Activated CD8-positive, alpha-beta T cell treated with anti-CD3 and anti-CD28 coated beads for 36 hours (primary cell): Measurements from ENCODE around the gene PTK6. TPM values are rescaled to one million over a fixed set of nuclear protein-coding genes. Genes with fewer than 3 reads are reported as not detected.

ENCODE experiments used
- ATAC-seq: fragments of 200-7000 bp; cut with Tn5 transposase; one replicate; pipeline ENCODE4 v1.10.0; 2021; ENCODE audit warnings: mild to moderate bottlenecking, moderate library complexity
- CTCF ChIA-PET: fragments of 350-600 bp; sonication (Branson Sonifier 250); formaldehyde crosslinking; loops from one replicate; lab custom pipeline; 2021; ENCODE audit warnings: antibody characterized with exemption; lab: Charles Lee
- POLR2A ChIA-PET: fragments of 350-600 bp; sonication (Branson Sonifier 250); formaldehyde crosslinking; loops from one replicate; lab custom pipeline; 2021; ENCODE audit warnings: antibody characterized with exemption; lab: Charles Lee
- DNase-seq: peaks from one replicate; pipeline ENCODE4 v3.0.0-alpha.2; 2020
- H3K27ac Mint-ChIP-seq: one replicate; pipeline ENCODE4 v1.8.0; 2021; ENCODE audit warnings: mild to moderate bottlenecking, mixed read lengths
- H3K27me3 Mint-ChIP-seq: one replicate; pipeline ENCODE4 v1.8.0; 2021; ENCODE audit warnings: mixed read lengths
- H3K36me3 Mint-ChIP-seq: one replicate; pipeline ENCODE4 v1.8.0; 2021; ENCODE audit warnings: low read depth, mixed read lengths
- H3K4me1 Mint-ChIP-seq: one replicate; pipeline ENCODE4 v1.8.0; 2021; ENCODE audit warnings: low read depth, mixed read lengths
- H3K4me3 Mint-ChIP-seq: one replicate; pipeline ENCODE4 v1.8.0; 2021; ENCODE audit warnings: mild to moderate bottlenecking, moderate library complexity, mixed read lengths
- H3K9me3 Mint-ChIP-seq: one replicate; pipeline ENCODE4 v1.8.0; 2021; ENCODE audit warnings: mixed read lengths
- CTCF ChIP-seq: fragments of 200-600 bp; IDR thresholded peaks from one replicate; pipeline ENCODE4 v1.8.0; 2022; ENCODE audit warnings: antibody characterized with exemption, mild to moderate bottlenecking
- intact Hi-C: fragments of 100-400 bp; cut with micrococcal nuclease; formaldehyde crosslinking; loops from one replicate; pipeline ENCODE4 v1.10.0; 2022
- total RNA-seq, 2 experiments: library from RNA; stranded (reverse); gene quantifications; one replicate each; pipeline ENCODE4 v1.2.3, GENCODE V29; 2021

Gene PTK6
- total RNA-seq = under 1 TPM in 1 of 2 experiments, not detected in 1; 0.18 TPM

GRCh38 chr20:63536997-63537524 is at the start of gene PTK6:
Gene PTK6 (minus strand): TSS chr20:63537376. CDS start chr20:63537314, 62 bp downstream.
- peaks cover 17% of the 10 kb centered on the region for H3K4me1 Mint-ChIP-seq
- POLR2A ChIA-PET = interaction anchor here (0.7 to 4.9 kb wide), 12 partner anchors 8 to 542 kb away, joined by 3 to 48 read pairs (median 3); partner anchors contain the start of genes RGS19 and TPD52L2
- no peak for TF ChIP-seq CTCF
- H3K27me3 Mint-ChIP-seq = no peaks in the 10 kb centered on the region
- H3K4me3 Mint-ChIP-seq = peak within 1 kb of the TSS; percentile 47
- ATAC-seq (no peak), DNase-seq (peak; percentile 39)
- no peaks in the 10 kb centered on the region for H3K36me3 Mint-ChIP-seq
- peak within 1 kb of the TSS; percentile 88 for H3K27ac Mint-ChIP-seq
- H3K9me3 Mint-ChIP-seq = no peaks in the 10 kb centered on the region
- intact Hi-C loops = no loop called here
- CTCF ChIA-PET = interaction anchor here (0.6 to 3.5 kb wide), 47 partner anchors 8 to 532 kb away, joined by 3 to 20 read pairs (median 5); partner anchors contain the start of genes ARFRP1, FNDC11, HELZ2 and LIME1

- no peak overlapping the region for H3K4me3 Mint-ChIP-seq
- H3K27ac Mint-ChIP-seq = no peak overlapping the region
- DNase-seq (no peak), ATAC-seq (no peak)
- TF ChIP-seq CTCF = no peak
- CTCF ChIA-PET = no interaction called here
- POLR2A ChIA-PET = no interaction called here
- peaks cover 15% of the 10 kb centered on the region for H3K36me3 Mint-ChIP-seq
- H3K9me3 Mint-ChIP-seq = no peaks in the 10 kb centered on the region
- intact Hi-C loops = no loop called here
- peaks cover 11% of the 10 kb centered on the region for H3K4me1 Mint-ChIP-seq
- H3K27me3 Mint-ChIP-seq = no peaks in the 10 kb centered on the region
These were observed 49.6 kb upstream of the PTK6 start for GRCh38 chr20:63586797-63587196.

- Mint-ChIP-seq H3K4me3 (no peak overlapping the region), H3K27me3 (no peaks in the 10 kb centered on the region), H3K27ac (no peak overlapping the region), H3K36me3 (peaks cover 10% of the 10 kb centered on the region), H3K9me3 (no peaks in the 10 kb centered on the region), H3K4me1 (peaks cover 11% of the 10 kb centered on the region)
- ChIA-PET CTCF (no interaction called here), POLR2A (no interaction called here)
- intact Hi-C loops = no loop called here
- DNase-seq (no peak), ATAC-seq (no peak)
- no peak for TF ChIP-seq CTCF
These were observed 48.7 kb upstream of the PTK6 start for GRCh38 chr20:63585616-63586565.

GRCh38 chr20:63582382-63583063 is 45.3 kb upstream of the PTK6 start:
- POLR2A ChIA-PET = no interaction called here
- no peak overlapping the region for H3K27ac Mint-ChIP-seq
- peaks cover 2% of the 10 kb centered on the region for H3K27me3 Mint-ChIP-seq
- no peak for ATAC-seq
- TF ChIP-seq CTCF = no peak
- peaks cover 4% of the 10 kb centered on the region for H3K4me1 Mint-ChIP-seq
- no peak for DNase-seq
- CTCF ChIA-PET = interaction anchor here (1.0 to 2.5 kb wide), 4 partner anchors 15 to 60 kb away, joined by 3 to 11 read pairs (median 8); partner anchors contain the start of gene PTK6
- H3K4me3 Mint-ChIP-seq = no peak overlapping the region
- no peaks in the 10 kb centered on the region for H3K9me3 Mint-ChIP-seq
- intact Hi-C loops = no loop called here
- no peaks in the 10 kb centered on the region for H3K36me3 Mint-ChIP-seq
